PC-9 (cell line): ENCODE results near the gene DIS3. TPM values are rescaled to one million over a fixed set of nuclear protein-coding genes. Genes with fewer than 3 reads are reported as not detected.
"Not testable (repeated sequence)": the region's sequence is repeated elsewhere in the genome, so short reads cannot be mapped to it uniquely, and the experiment has no call there.

Experiments used
- BruUV-seq: library from RNA; stranded (reverse); fragments of 400-500 nt; replicated peaks from 2 replicates; lab custom pipeline; 2021; lab: Mats Ljungman, UMichigan
- CTCF ChIA-PET: fragments of 300-600 bp; sonication (Branson Sonifier 250); formaldehyde crosslinking; loops from one replicate; lab custom pipeline; 2022; ENCODE audit warnings: antibody characterized with exemption; lab: Charles Lee
- POLR2A ChIA-PET: fragments of 300-600 bp; sonication (Branson Sonifier 250); formaldehyde crosslinking; loops from one replicate; lab custom pipeline; 2022; ENCODE audit warnings: antibody characterized with exemption; ENCODE audit not compliant: unreplicated experiment; lab: Charles Lee
- DNase-seq, 2 experiments: peaks; one replicate each; pipeline versions ENCODE4 v3.0.0 to v3.0.0-alpha.2; 2015 to 2022; ENCODE audit warnings: mixed read lengths in 1 of 2
- H2AFZ ChIP-seq: fragments of 200-600 bp; sonication (generic); 2 replicates; pipeline ENCODE4 v1.8.1; 2017; ENCODE audit warnings: antibody characterized with exemption
- H3F3A ChIP-seq: fragments of 200-600 bp; sonication (generic); 2 replicates; pipeline ENCODE4 v1.8.1; 2017; ENCODE audit warnings: antibody characterized with exemption, mild to moderate bottlenecking, low read depth; ENCODE audit not compliant: insufficient read depth
- H3K27ac ChIP-seq: fragments of 200-600 bp; sonication (generic); 2 replicates; pipeline ENCODE4 v1.6.1; 2016; ENCODE audit warnings: mixed run types
- H3K27me3 ChIP-seq: fragments of 200-600 bp; sonication (generic); 2 replicates; pipeline ENCODE4 v1.6.1; 2016; ENCODE audit warnings: low read depth, mixed run types; ENCODE audit not compliant: insufficient read depth
- H3K36me3 ChIP-seq: fragments of 200-600 bp; sonication (generic); 2 replicates; pipeline ENCODE4 v1.6.1; 2016; ENCODE audit warnings: low read depth, mixed run types
- H3K4me1 ChIP-seq: fragments of 200-600 bp; sonication (generic); replicated peaks from 2 replicates; pipeline ENCODE4 v1.6.1; 2016; ENCODE audit warnings: mixed run types; ENCODE audit not compliant: insufficient read depth
- H3K4me2 ChIP-seq: fragments of 200-600 bp; sonication (generic); 2 replicates; pipeline ENCODE4 v1.6.1; 2017; ENCODE audit warnings: mixed run types
- H3K4me3 ChIP-seq: fragments of 200-600 bp; sonication (generic); 2 replicates; pipeline ENCODE4 v1.6.1; 2016; ENCODE audit warnings: mixed run types
- H3K79me2 ChIP-seq: fragments of 200-600 bp; sonication (generic); 2 replicates; pipeline ENCODE4 v1.6.1; 2017; ENCODE audit warnings: low read depth, mixed run types
- H3K9me2 ChIP-seq: fragments of 200-600 bp; sonication (generic); 2 replicates; pipeline ENCODE4 v1.8.1; 2017; ENCODE audit warnings: mild to moderate bottlenecking; ENCODE audit not compliant: insufficient read depth
- H3K9me3 ChIP-seq: fragments of 200-600 bp; sonication (generic); 2 replicates; pipeline ENCODE4 v1.8.1; 2016; ENCODE audit warnings: low read depth; ENCODE audit not compliant: insufficient read depth
- H4K20me1 ChIP-seq: fragments of 200-600 bp; sonication (generic); 2 replicates; pipeline ENCODE4 v1.8.1; 2017; ENCODE audit not compliant: insufficient read depth
- EZH2 ChIP-seq: fragments of 200-600 bp; sonication (generic); IDR thresholded peaks from 2 replicates; pipeline ENCODE4 v1.8.0; 2017; ENCODE audit warnings: antibody characterized with exemption, low read depth
- intact Hi-C: fragments of 100-400 bp; cut with micrococcal nuclease; formaldehyde crosslinking; loops from one replicate; pipeline ENCODE4 v1.10.0; 2022; ENCODE audit not compliant: unreplicated experiment
- total RNA-seq: library from RNA; stranded (reverse); gene quantifications from 2 replicates; pipeline ENCODE4 v1.2.3, GENCODE V29; 2021
- TF ChIP-seq, protein P1 (sequence below): fragments of 200-600 bp; sonication (generic); conservative IDR thresholded peaks from 2 replicates; pipeline ENCODE4 v1.6.1; 2017; ENCODE audit warnings: mixed run types, antibody characterized with exemption, mild to moderate bottlenecking, moderate library complexity

DIS3 gene
- total RNA-seq, 1 experiment from 2014 or later, result 23.6 TPM

DNA sequence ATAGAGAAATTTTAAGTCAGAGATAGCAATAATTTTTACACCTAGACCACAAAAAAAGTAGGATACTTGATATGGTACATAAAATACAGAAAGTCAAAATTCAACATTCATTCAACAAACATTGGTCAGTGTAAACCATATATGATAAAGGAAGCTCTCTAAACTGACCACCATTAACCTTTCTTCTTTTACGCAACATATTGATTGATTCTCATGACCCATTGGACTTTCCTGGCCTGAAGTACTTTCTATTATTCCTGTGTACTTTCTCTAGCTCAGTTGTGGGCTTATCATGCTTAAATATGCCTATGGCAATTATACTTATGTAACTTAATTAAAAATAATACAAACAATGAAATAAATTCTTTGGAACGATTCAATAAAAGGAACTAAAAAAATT is 10.9 kb upstream of the DIS3 start:
- intact Hi-C loops, result no loop called here
- no TSS peak for BruUV-seq
- CTCF ChIA-PET, result no interaction called here

DNA sequence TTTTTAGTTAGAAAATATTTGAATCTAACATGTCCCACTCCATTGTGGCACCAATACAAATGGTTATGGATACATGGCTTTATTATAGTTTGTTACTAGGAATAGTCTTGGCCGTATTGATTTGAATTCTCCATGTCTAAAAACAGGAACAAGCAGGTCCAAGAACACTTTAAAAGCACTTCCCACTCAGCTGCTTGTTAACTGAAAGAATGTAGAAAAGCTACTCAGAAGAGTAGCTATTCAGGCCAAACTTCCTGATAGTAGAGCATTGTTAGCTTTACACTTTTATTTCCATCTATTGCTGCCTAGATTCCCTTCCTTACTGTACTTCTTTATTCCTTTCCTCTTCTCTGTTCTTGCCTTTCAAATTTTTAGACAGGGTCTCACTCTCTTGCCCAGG is 7.1 kb upstream of the DIS3 start:
- peaks cover 23% of the 10 kb centered on the region for H3K79me2 ChIP-seq
- ChIA-PET POLR2A (no interaction called here), CTCF (interaction anchor here (0.6 kb wide), 1 partner anchor 253 kb away, joined by 21 read pairs; no protein-coding TSS in a partner anchor)
- DNase-seq, result no peak
- no peak for TF ChIP-seq EZH2
- TF ChIP-seq, protein P1, sequence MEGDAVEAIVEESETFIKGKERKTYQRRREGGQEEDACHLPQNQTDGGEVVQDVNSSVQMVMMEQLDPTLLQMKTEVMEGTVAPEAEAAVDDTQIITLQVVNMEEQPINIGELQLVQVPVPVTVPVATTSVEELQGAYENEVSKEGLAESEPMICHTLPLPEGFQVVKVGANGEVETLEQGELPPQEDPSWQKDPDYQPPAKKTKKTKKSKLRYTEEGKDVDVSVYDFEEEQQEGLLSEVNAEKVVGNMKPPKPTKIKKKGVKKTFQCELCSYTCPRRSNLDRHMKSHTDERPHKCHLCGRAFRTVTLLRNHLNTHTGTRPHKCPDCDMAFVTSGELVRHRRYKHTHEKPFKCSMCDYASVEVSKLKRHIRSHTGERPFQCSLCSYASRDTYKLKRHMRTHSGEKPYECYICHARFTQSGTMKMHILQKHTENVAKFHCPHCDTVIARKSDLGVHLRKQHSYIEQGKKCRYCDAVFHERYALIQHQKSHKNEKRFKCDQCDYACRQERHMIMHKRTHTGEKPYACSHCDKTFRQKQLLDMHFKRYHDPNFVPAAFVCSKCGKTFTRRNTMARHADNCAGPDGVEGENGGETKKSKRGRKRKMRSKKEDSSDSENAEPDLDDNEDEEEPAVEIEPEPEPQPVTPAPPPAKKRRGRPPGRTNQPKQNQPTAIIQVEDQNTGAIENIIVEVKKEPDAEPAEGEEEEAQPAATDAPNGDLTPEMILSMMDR, result no peak
- H3K9me2 ChIP-seq, result no peaks in the 10 kb centered on the region
- no peaks in the 10 kb centered on the region for H4K20me1 ChIP-seq
- H3K27me3 ChIP-seq, result no peaks in the 10 kb centered on the region
- no peaks in the 10 kb centered on the region for H3K9me3 ChIP-seq
- BruUV-seq, result no TSS peak
- H3K4me1 ChIP-seq, result no peaks in the 10 kb centered on the region; the same call in 1 of the 2 replicates
- intact Hi-C loops, result no loop called here
- H3K4me2 ChIP-seq, result no peak overlapping the region
- 0 out of 2 replicates have a peak, but pooled peaks cover 4% of the 10 kb centered on the region for H3F3A ChIP-seq
- H3K36me3 ChIP-seq, result peaks cover 20% of the 10 kb centered on the region
- H2AFZ ChIP-seq, result no peak overlapping the region
- H3K4me3 ChIP-seq, result no peak overlapping the region
- H3K27ac ChIP-seq, result no peak overlapping the region

More for the DNA sequence above, 10.9 kb upstream of the DIS3 start:
- Histone ChIP-seq H3K4me2 (no peak overlapping the region), H3K36me3 (peaks cover 21% of the 10 kb centered on the region; the same call in 1 of the 2 replicates), H3K4me3 (no peak overlapping the region), H3K4me1 (no peaks in the 10 kb centered on the region), H3F3A (0 out of 2 replicates have a peak, but pooled peaks cover 4% of the 10 kb centered on the region), H2AFZ (no peak overlapping the region), H3K27ac (no peak overlapping the region), H3K9me3 (no peaks in the 10 kb centered on the region), H4K20me1 (no peaks in the 10 kb centered on the region), H3K27me3 (no peaks in the 10 kb centered on the region), H3K9me2 (no peaks in the 10 kb centered on the region), H3K79me2 (0 out of 2 replicates have a peak, but pooled peaks cover 3% of the 10 kb centered on the region)
- TF ChIP-seq, protein P1, result no peak
- TF ChIP-seq EZH2, result no peak
- DNase-seq, result no peak
- POLR2A ChIA-PET, result no interaction called here

DNA sequence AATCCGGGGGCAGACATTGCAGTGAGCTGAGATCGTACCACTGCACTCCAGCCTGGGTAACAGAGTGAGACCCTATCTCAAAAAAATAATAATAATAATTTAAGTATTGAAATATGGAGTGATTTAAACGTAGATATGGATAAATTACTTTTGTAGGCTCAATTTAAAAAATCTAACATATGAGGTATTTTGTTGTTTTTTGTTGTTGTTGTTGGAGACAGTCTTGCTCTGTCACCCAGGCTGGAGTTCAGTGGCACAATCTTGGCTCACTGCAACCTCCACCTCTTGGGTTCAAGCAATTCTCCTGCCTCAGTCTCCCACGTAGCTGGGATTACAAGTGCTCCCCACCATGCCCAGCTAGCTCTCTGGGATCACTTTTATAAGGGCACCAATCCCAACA is 3.0 kb upstream of the DIS3 start:
- H3K9me2 ChIP-seq, H3K27ac ChIP-seq, BruUV-seq, H2AFZ ChIP-seq, DNase-seq, H3K4me3 ChIP-seq, H3F3A ChIP-seq, H4K20me1 ChIP-seq, H3K27me3 ChIP-seq, H3K9me3 ChIP-seq, H3K4me2 ChIP-seq: not testable (repeated sequence)
- POLR2A ChIA-PET, result interaction anchor here (0.6 kb wide), 2 partner anchors 16 to 494 kb away, joined by 4 to 5 read pairs; no protein-coding TSS in a partner anchor
- CTCF ChIA-PET, result interaction anchor here (0.7 kb wide), 1 partner anchor 168 kb away, joined by 6 read pairs; no protein-coding TSS in a partner anchor
- Histone ChIP-seq H3K36me3 (peaks cover 11% of the 10 kb centered on the region; the same call in 1 of the 2 replicates), H3K79me2 (peaks cover 61% of the 10 kb centered on the region), H3K4me1 (peaks cover 19% of the 10 kb centered on the region)
- intact Hi-C loops, result loop anchor here (5.0 kb wide), 1 partner anchor 273 kb away; the partner anchor contains the start of gene KLF5
